Naive B cell (primary cell): ENCODE measurements around the gene LBP. TPM values are rescaled to one million over a fixed set of nuclear protein-coding genes. Genes with fewer than 3 reads are reported as not detected.
"Not testable (repeated sequence)": the region's sequence is repeated elsewhere in the genome, so short reads cannot be mapped to it uniquely, and the experiment has no call there.

Experiments used
- ATAC-seq, 2 donors: fragments of 150-1000 bp; cut with Tn5 transposase; 2 replicates each; pipeline ENCODE4 v1.10.0; 2021; ENCODE audit warnings: low read depth in 2 of 2, mild to moderate bottlenecking in 2 of 2, moderate library complexity in 2 of 2
- DNase-seq: peaks from one replicate; pipeline ENCODE4 v3.0.0; 2022
- H3K27ac Mint-ChIP-seq, 6 donors: one replicate each; pipeline ENCODE4 v1.8.0; 2020 to 2022; ENCODE audit warnings: mild to moderate bottlenecking in 6 of 6, mixed read lengths in 6 of 6, moderate library complexity in 5 of 6, inconsistent platforms in 2 of 6
- H3K27me3 Mint-ChIP-seq, 3 donors: one replicate each; pipeline ENCODE4 v1.8.0; 2021 to 2022; ENCODE audit warnings: mixed read lengths in 3 of 3, mild to moderate bottlenecking in 1 of 3
- H3K36me3 Mint-ChIP-seq, 2 donors: one replicate each; pipeline ENCODE4 v1.8.0; 2020 to 2022; ENCODE audit warnings: mixed read lengths in 2 of 2, inconsistent platforms in 1 of 2, mild to moderate bottlenecking in 1 of 2
- H3K4me1 Mint-ChIP-seq, 3 donors: one replicate each; pipeline ENCODE4 v1.8.0; 2020 to 2022; ENCODE audit warnings: mixed read lengths in 3 of 3, inconsistent platforms in 1 of 3, mild to moderate bottlenecking in 1 of 3, moderate library complexity in 1 of 3
- H3K4me3 Mint-ChIP-seq, 8 donors: one replicate each; pipeline ENCODE4 v1.8.0; 2020 to 2022; ENCODE audit warnings: mild to moderate bottlenecking in 8 of 8, mixed read lengths in 8 of 8, moderate library complexity in 8 of 8, inconsistent platforms in 2 of 8
- H3K9me3 Mint-ChIP-seq, 7 donors: one replicate each; pipeline ENCODE4 v1.8.0; 2020 to 2022; ENCODE audit warnings: mixed read lengths in 7 of 7, mild to moderate bottlenecking in 5 of 7, inconsistent platforms in 2 of 7, moderate library complexity in 1 of 7
- polyA plus RNA-seq, 6 donors: library from polyadenylated mRNA; unstranded; fragments of 300-500 nt; fragmentation: Illumina TruSeq; gene quantifications; one replicate each; pipeline ENCODE4 v1.2.3, GENCODE V29; 2021; ENCODE audit warnings: low read depth in 6 of 6

Gene LBP
- polyA plus RNA-seq, 6 donors from 2014 or later = not detected

DNA sequence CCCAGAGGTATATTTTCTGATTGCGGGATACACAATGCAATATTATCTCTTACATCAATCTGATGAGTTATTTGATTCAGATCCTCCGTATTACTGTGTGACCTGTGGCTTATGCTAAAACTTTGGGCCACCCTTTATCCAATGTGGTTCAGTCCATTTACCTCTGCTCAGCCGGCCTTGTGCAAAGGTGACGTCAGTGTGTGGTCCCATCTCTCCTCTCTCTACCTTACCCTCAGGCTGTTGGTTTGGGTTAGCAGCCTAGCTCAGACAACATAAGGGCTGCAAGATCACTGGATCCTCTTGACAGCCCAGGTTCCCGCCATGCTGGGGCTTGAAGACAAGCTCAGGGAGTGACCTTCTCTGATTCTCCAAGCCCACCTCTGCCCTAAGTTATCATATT, 55.8 kb downstream of the LBP start:
- H3K36me3 Mint-ChIP-seq = peaks cover 5 to 6% of the 10 kb centered on the region in 2 donors
- no peak for ATAC-seq
- no peak for DNase-seq
- H3K4me3 Mint-ChIP-seq = no peak overlapping the region
- H3K27me3 Mint-ChIP-seq = peaks cover 0 to 7% (median 7%) of the 10 kb centered on the region in 3 donors
- H3K27ac Mint-ChIP-seq = no peak overlapping the region
- no peaks in the 10 kb centered on the region for H3K4me1 Mint-ChIP-seq
- peaks cover 0 to 8% (median 0%) of the 10 kb centered on the region in 7 donors for H3K9me3 Mint-ChIP-seq

DNA sequence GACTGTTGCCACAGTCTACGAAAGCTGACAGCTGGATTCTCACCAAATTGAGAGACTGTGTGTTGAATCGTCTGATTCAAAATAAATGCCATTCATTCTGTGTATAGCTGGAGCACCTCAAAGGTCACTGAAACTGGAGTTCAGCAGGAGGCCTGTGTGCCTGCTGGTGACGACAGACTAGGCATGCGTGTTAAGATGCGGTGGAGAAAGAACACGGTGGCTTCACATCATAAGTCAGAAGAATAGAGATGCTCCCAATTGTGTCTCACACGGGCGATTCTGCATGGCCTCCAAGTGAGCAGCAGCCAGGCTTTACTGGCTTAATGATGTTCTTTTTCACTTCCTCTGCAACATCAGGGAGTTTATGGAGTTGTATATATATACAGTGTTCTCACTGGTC, 56.5 kb downstream of the LBP start:
- Mint-ChIP-seq H3K4me3 (no peak overlapping the region), H3K27me3 (peaks cover 0 to 7% (median 7%) of the 10 kb centered on the region in 3 donors), H3K9me3 (peaks cover 0 to 10% (median 2%) of the 10 kb centered on the region in 7 donors), H3K27ac (peak overlapping the region in 1 of 6 donors; percentile 35), H3K4me1 (no peaks in the 10 kb centered on the region), H3K36me3 (peaks cover 5 to 6% of the 10 kb centered on the region in 2 donors)
- no peak for DNase-seq
- ATAC-seq = no peak

DNA sequence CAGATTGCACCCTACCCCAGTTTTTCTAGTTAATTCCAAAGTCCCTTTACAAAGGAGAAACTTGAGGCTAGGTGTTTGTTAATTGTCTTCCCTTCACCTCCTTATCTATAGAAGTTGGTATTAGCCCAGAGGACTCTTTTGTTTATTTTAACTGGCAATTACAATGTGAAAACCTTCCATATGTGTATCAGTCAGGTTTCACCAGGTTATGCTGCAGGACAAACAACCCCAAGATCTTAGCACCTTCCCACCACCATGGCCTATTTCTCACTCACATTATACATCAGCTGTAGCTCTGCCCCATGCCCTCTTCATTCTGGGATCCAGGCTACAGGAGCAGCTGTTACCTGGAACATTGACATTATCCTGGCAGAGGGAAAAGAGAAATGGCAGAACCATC, 57.7 kb downstream of the LBP start:
- Mint-ChIP-seq H3K4me3 (no peak overlapping the region), H3K27me3 (peaks cover 0 to 7% (median 7%) of the 10 kb centered on the region in 3 donors), H3K9me3 (peaks cover 0 to 11% (median 3%) of the 10 kb centered on the region in 7 donors)

DNA sequence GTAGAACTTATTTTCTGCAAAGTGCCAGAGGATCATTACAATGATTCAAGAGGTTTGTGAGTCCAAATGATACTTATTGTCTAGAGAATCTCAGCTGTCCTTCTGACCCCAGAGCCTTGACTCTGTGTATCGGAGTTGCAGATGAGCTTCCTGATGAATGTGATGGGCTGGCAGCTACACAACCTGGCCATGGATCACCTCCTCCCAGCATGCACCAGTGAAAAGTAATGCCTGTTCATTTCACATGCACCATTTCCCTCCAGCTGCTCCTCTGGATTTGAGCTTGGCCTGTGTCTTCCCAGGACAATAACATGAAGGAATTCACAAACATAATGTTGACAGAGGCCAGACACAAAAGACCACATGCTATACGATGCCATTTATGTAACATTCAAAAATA, 58.9 kb downstream of the LBP start:
- no peak overlapping the region for H3K27ac Mint-ChIP-seq
- H3K4me1 Mint-ChIP-seq = no peaks in the 10 kb centered on the region
- peaks cover 5 to 6% of the 10 kb centered on the region in 2 donors for H3K36me3 Mint-ChIP-seq
- DNase-seq (no peak), ATAC-seq (no peak)
- H3K4me3 Mint-ChIP-seq = no peak overlapping the region
- H3K9me3 Mint-ChIP-seq = peaks cover 0 to 11% (median 3%) of the 10 kb centered on the region in 7 donors
- peaks cover 0 to 7% (median 7%) of the 10 kb centered on the region in 3 donors for H3K27me3 Mint-ChIP-seq

More for the DNA sequence above, 57.7 kb downstream of the LBP start:
- no peaks in the 10 kb centered on the region for H3K4me1 Mint-ChIP-seq
- H3K27ac Mint-ChIP-seq = peak overlapping the region in 1 of 6 donors; percentile 21
- H3K36me3 Mint-ChIP-seq = peaks cover 5 to 6% of the 10 kb centered on the region in 2 donors
- ATAC-seq = no peak
- no peak for DNase-seq

DNA sequence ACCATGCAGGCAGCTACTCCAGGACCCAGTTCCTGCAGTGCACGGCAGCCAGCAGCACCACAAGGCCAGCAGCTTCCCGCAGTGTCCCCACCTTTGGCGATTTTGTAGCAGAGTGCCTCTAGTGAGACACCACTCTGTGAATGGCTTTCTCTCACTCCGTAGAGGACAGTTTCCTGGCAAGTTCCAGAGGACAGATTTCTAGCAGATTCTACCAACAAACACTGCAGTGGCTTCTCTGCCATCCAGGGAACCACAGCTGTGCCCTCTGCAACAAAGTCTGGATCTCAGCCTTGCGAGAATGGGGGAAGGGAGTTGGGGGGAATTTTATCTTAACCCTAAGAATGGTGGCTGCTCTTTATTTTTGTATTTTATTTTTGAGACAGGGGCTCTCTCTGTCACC, 60.2 kb downstream of the LBP start:
- H3K27me3 Mint-ChIP-seq = peaks cover 0 to 7% (median under 1%) of the 10 kb centered on the region in 3 donors
- no peak overlapping the region for H3K27ac Mint-ChIP-seq
- H3K36me3 Mint-ChIP-seq = peaks cover 5 to 6% of the 10 kb centered on the region in 2 donors
- H3K4me3 Mint-ChIP-seq = no peak overlapping the region
- ATAC-seq = no peak
- no peaks in the 10 kb centered on the region for H3K4me1 Mint-ChIP-seq
- DNase-seq = no peak
- H3K9me3 Mint-ChIP-seq = peaks cover 0 to 11% (median 3%) of the 10 kb centered on the region in 7 donors

DNA sequence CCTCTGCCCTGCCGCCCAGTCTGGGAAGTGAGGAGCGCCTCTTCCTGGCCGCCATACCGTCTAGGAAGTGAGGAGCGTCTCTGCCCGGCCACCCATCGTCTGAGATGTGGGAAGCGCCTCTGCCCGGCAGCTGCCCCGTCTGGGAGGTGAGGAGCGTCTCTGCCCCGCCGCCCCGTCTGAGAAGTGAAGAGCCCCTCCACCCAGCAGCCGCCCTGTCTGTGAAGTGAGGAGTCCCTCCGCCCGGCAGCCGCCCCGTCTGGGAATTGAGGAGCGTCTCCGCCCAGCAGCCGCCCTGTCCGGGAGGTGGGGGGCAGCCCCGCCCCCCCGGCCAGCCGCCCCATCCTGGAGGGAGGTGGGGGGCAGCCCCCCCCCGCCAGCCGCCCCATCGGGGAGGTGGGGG, 61.0 kb downstream of the LBP start:
- no peak for ATAC-seq
- Mint-ChIP-seq H3K36me3 (peaks cover 5 to 6% of the 10 kb centered on the region in 2 donors), H3K27me3 (peaks cover 0 to 5% (median 0%) of the 10 kb centered on the region in 3 donors), H3K27ac (no peak overlapping the region), H3K9me3 (peaks cover 0 to 11% (median 3%) of the 10 kb centered on the region in 7 donors), H3K4me3 (no peak overlapping the region), H3K4me1 (no peaks in the 10 kb centered on the region)
- DNase-seq = no peak

DNA sequence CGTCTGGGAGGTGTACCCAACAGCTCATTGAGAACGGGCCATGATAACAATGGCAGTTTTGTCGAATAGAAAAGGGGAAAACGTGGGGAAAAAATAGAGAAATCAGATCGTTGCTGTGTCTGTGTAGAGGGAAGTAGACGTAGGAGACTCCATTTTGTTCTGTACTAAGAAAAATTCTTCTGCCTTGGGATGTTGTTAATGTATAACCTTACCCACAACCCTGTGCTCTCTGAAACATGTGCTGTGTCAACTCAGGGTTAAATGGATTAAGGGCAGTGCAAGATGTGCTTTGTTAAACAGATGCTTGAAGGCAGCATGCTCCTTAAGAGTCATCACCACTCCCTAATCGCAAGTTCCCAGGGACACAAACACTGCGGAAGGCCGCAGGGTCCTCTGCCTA, 61.5 kb downstream of the LBP start:
- not testable (repeated sequence) for H3K4me1 Mint-ChIP-seq, H3K27me3 Mint-ChIP-seq, ATAC-seq, DNase-seq, H3K27ac Mint-ChIP-seq, H3K4me3 Mint-ChIP-seq, H3K36me3 Mint-ChIP-seq
- peaks cover 0 to 11% (median 3%) of the 10 kb centered on the region in 7 donors for H3K9me3 Mint-ChIP-seq

DNA sequence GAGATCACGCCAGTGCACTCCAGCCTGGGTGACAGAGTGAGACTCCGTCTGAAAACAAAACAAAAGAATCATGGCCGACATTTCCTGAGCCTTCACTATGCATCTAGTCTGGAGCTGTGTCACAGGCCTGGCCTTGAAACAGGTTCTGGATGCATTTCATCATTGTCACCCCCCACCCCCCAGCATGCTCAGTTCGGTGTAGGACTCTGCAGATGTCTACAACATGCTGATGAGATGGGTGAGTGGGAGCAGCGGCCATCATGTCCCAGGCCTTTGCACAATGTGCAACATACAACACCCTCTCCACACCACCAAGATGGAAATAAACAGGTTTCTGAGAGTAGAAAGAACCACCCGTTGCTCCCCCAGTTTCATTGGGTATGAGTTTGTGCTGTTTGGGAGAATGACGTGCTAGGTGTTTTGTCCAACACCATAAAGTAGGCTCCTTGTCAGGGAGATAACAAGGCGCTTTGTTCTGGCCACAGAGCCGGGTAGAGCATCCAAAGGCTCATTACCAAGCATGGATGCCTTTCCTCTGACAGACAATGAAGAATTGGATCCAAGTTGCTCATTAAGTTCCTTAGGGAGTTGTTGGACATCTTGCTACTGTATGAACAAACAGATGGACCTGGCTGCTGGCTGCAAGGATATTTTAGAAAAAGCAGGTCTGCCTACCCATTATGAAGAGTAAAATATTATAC, 66.7 kb downstream of the LBP start:
- peak overlapping the region in 1 of 6 donors; percentile 47 for H3K27ac Mint-ChIP-seq
- ATAC-seq (no peak), DNase-seq (no peak)
- peaks cover 0 to 10% (median 2%) of the 10 kb centered on the region in 7 donors for H3K9me3 Mint-ChIP-seq
- H3K36me3 Mint-ChIP-seq = peaks cover 35 to 37% of the 10 kb centered on the region in 2 donors
- H3K4me3 Mint-ChIP-seq = no peak overlapping the region
- no peaks in the 10 kb centered on the region for H3K27me3 Mint-ChIP-seq
- H3K4me1 Mint-ChIP-seq = no peaks in the 10 kb centered on the region

DNA sequence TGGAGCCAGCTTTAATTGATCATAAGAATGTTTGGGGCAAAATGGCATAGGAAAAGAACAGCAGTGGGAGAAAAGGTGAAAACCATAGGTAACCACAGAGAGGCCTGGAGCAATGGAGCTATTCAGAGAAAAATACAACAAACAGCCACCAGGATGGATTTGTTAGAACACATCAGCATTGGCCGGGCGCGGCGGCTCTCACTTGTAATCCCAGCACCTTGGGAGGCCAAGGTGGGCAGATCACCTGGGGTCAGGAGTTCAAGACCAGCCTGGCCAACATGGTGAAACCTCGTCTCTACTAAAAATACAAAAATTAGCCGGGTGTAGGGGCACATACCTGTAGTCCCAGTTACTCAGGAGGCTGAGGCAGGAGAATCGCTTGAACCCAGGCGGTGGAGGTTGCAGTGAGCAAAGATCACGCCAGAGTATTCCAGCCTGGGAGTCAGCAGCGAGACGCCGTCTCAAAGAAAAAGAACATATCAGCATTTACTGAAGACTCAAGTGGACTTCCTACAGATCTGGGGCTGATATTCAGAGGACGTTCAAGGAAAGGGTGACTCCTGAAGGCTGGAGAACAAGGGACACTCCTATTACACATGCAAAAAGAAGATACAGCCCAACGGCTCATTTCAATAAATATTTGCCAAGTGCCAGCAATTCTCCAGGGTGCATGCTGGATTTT, 68.6 kb downstream of the LBP start:
- ATAC-seq (no peak), DNase-seq (no peak)
- Mint-ChIP-seq H3K27ac (peak overlapping the region in 1 of 6 donors; percentile 6), H3K36me3 (peaks cover 37 to 42% of the 10 kb centered on the region in 2 donors), H3K27me3 (no peaks in the 10 kb centered on the region), H3K4me3 (no peak overlapping the region), H3K9me3 (peaks cover 0 to 10% (median 2%) of the 10 kb centered on the region in 7 donors), H3K4me1 (no peaks in the 10 kb centered on the region)

DNA sequence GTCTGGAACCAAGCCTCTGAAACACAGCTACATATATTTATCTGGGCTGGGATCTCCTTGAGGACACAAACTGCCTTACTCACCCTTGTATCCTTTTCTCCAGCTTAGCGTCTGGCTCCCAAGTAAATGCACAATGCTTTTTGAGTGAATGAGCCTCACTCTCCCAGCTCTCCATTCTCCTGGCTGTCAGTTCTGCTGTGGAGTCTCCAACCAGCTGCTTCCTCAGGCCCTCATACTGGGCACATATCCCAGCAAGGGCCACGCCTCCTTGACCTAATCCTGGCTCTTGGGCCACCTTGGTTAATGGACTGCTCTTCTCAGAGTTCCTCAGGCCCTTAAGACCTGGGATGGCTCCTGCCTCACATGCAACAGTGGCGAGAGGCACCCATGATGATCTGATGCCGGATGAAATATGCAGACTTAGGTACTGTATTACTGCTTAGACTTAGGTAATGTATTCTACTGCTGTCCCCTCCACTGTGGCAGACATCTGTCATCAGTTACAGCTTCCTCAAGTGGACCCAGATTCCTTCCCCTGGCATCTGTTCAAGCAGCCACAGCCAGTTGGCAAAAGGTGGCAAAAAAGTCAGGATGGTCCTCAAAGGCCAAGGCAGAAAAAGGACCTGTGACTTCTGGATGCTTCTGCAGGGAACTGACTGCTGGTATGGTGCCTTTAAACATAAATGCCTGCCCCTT, 72.4 kb downstream of the LBP start:
- DNase-seq = no peak
- no peaks in the 10 kb centered on the region for H3K27me3 Mint-ChIP-seq

DNA sequence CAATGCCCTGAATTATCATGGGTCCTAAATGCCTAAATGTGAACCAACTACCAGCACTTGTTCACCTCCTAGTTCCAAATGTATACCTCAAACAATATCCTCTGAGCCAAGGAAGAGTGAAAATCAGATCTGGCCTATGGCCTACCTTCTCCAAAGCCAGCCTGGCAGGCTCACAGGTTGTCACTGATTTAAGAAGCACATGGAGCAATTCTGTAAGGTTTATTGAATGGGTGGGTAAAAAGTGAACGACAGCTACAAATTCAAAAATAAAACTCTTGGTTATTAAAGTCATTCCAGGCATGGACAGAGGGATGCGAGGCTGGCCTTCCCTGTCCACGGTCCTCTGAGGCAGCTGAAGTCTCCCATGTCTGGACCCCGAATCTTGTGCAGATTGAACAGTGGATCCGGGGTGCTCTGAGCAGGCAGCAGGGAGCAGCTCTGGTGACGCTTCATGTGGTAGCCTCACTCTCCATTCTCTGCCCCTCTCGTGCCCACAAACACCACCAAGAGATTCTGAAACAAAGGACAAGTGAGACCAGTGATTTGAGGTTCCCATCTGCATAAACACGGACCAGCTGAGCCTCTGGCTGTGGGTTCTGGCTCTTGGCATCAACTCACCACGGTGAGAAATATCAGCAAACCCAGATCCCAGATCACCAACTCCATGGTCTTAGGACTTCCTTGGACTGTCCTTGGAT, 74.3 kb downstream of the LBP start:
- Mint-ChIP-seq H3K27ac (peak overlapping the region in 1 of 6 donors; percentile 33), H3K4me1 (peaks cover 10 to 20% (median 16%) of the 10 kb centered on the region in 3 donors), H3K36me3 (peaks cover 29 to 53% of the 10 kb centered on the region in 2 donors), H3K9me3 (peaks cover 0 to 10% (median 2%) of the 10 kb centered on the region in 7 donors), H3K4me3 (peak overlapping the region in 1 of 8 donors; percentile 39), H3K27me3 (no peaks in the 10 kb centered on the region)
- ATAC-seq (no peak), DNase-seq (no peak)

More for the DNA sequence above, 72.4 kb downstream of the LBP start:
- Mint-ChIP-seq H3K9me3 (peaks cover 0 to 10% (median 2%) of the 10 kb centered on the region in 7 donors), H3K4me3 (no peak overlapping the region), H3K4me1 (peaks cover 0 to 14% (median 7%) of the 10 kb centered on the region in 3 donors), H3K36me3 (peaks cover 38 to 61% of the 10 kb centered on the region in 2 donors), H3K27ac (peak overlapping the region in 2 of 6 donors; percentile 57 to 62)
- no peak for ATAC-seq

DNA sequence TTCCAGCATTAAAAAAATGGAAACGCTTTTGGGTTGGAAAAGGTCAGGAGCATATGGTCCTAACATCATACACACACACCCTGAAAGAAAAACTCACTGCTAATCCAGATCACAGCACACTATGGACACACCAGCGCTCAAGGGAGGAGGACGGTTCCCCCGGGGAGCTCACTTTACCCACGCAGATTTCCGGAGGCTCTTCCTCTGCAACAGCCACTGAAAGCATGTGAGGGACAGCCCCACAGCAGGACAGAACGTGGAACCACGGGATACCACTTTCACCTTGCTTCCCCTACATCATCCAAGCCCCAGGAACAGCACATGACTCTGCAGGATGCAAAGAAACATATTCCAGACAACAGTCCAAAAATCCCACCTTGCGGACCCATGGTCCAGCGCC, 75.6 kb downstream of the LBP start:
- H3K4me1 Mint-ChIP-seq = peaks cover 17 to 27% (median 18%) of the 10 kb centered on the region in 3 donors
- DNase-seq (no peak), ATAC-seq (no peak)
- no peaks in the 10 kb centered on the region for H3K9me3 Mint-ChIP-seq
- H3K4me3 Mint-ChIP-seq = no peak overlapping the region
- H3K36me3 Mint-ChIP-seq = peaks cover 18 to 43% of the 10 kb centered on the region in 2 donors
- peak overlapping the region in 4 of 6 donors; percentile 24 to 68 (median 31) for H3K27ac Mint-ChIP-seq
- no peaks in the 10 kb centered on the region for H3K27me3 Mint-ChIP-seq

DNA sequence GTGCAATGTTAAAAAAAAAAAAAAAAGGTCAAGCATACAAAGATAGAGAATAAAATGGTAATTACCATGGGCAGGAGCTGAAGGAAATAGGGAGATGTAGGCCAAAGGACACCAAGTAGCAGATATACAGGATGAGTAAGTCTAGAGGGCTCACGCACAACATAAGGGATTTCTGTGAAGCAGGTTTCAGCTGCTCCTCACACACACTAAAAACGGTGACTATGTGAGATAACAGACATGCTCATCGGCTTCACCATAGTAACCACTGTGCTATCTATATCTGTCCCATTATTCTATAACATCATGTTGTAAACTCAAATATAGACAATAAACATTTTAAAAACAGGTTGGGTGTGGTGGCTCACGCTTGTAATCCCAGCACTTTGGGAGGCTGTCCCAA, 77.3 kb downstream of the LBP start:
- no peaks in the 10 kb centered on the region for H3K9me3 Mint-ChIP-seq
- H3K27ac Mint-ChIP-seq = peak overlapping the region in 1 of 6 donors; percentile 29
- ATAC-seq (no peak), DNase-seq (no peak)
- no peak overlapping the region for H3K4me3 Mint-ChIP-seq
- peaks cover 19 to 33% (median 22%) of the 10 kb centered on the region in 3 donors for H3K4me1 Mint-ChIP-seq
- peaks cover 18 to 37% of the 10 kb centered on the region in 2 donors for H3K36me3 Mint-ChIP-seq
- H3K27me3 Mint-ChIP-seq = no peaks in the 10 kb centered on the region
